ENCODE measurements around the gene SPIN1. TPM values are rescaled to one million over a fixed set of nuclear protein-coding genes. Genes with fewer than 3 reads are reported as not detected.
"Not testable (repeated sequence)": the region's sequence is repeated elsewhere in the genome, so short reads cannot be mapped to it uniquely, and the experiment has no call there.

Gene SPIN1
- 10 to 100 TPM; 37.4 to 37.5 TPM for total RNA-seq
- polyA plus RNA-seq, result 10 to 100 TPM; 22.4 to 26.7 (median 24.0) TPM
- total RNA-seq, result 40.8 to 79.0 (median 70.3) reads per million in 6 experiments

DNA sequence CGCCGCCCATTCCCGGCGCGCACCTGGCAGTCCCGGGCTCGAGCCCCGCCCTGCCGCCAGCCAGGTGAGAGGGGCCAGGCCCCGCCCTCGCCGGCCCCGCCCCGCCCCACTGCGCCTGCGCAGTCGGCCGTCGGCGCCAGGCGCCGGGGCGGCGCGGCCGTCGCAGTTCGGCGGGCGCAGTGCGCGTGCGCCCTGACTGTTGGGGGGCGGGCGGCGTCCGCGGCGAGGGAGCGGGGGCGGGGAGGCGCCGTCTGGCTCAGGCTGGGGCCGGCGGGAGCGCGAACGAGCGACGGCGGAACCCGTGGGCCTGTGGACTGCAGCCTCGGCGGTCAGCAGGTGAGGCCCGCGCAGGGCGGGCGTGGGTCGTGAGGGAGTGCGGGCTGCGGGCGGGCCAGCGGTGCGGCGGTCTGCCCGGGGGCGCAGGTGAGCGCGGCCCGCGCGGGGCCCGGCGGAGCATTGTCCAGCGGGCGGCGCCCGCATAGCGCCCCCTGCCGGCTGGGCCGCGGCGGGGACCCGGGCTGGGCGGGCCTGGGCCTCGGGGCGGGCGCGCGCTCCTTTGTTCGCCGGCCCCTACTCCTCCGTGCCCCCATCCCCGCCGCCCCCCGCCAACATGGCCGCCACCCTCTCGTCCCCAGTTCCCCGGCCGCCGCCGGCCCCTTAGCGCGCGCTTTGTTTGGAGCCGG lies at the start of gene SPIN1:
Gene SPIN1, plus strand, starts transcription at position 242 of the 683 bp plus-strand sequence. CDS start 38,096 bp downstream, outside the sequence.
- peak within 1 kb of the TSS; percentile 90 to 98 (median 95) for H3K27ac Mint-ChIP-seq

DNA sequence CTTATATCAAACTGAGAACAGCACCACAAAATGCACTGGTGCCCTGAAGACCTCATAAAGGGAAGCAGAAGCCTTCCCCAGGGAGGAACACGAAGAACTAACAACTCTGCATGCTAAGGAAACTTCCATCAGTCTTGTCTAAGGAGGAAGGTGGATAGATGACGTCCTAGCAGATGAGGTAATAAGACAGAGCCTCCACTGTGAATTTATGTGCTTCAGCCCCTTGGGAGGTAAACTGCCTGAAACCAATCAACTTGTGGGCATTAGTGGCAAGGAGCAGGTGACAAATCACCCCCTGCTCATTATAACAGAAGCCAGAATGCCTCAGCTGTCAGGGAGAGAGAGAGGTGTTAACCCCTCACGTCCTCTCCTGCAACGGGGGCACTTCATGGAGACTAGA lies 48.9 kb upstream of the SPIN1 start:
- H3K36me3 Mint-ChIP-seq, result no peaks in the 10 kb centered on the region
- H3K27ac Mint-ChIP-seq, result no peak overlapping the region
- POLR2A ChIA-PET, result no interaction called here
- peaks cover 0 to 8% (median 0%) of the 10 kb centered on the region in 4 donors for H3K4me1 Mint-ChIP-seq
- H3K9me3 Mint-ChIP-seq, result no peaks in the 10 kb centered on the region
- no peak overlapping the region for H3K4me3 Mint-ChIP-seq
- ATAC-seq (no peak), DNase-seq (no peak)
- peaks cover 0 to 3% (median 0%) of the 10 kb centered on the region in 5 donors for H3K27me3 Mint-ChIP-seq

More for the DNA sequence above, at the start of gene SPIN1:
- ATAC-seq, result peak; percentile 78
- H3K36me3 Mint-ChIP-seq, result peaks cover 0 to 2% (median 0%) of the 10 kb centered on the region in 3 donors
- peak; percentile 81 to 96 (median 90) for DNase-seq
- peaks cover 19 to 54% (median 32%) of the 10 kb centered on the region in 4 donors for H3K4me1 Mint-ChIP-seq
- no peaks in the 10 kb centered on the region for H3K9me3 Mint-ChIP-seq
- POLR2A ChIA-PET, result interaction anchor here (0.9 kb wide), 1 partner anchor 65 kb away, joined by 3 read pairs; no protein-coding TSS in a partner anchor
- H3K4me3 Mint-ChIP-seq, result peak within 1 kb of the TSS; percentile 83 to 96 (median 94)
- H3K27me3 Mint-ChIP-seq, result no peaks in the 10 kb centered on the region

DNA sequence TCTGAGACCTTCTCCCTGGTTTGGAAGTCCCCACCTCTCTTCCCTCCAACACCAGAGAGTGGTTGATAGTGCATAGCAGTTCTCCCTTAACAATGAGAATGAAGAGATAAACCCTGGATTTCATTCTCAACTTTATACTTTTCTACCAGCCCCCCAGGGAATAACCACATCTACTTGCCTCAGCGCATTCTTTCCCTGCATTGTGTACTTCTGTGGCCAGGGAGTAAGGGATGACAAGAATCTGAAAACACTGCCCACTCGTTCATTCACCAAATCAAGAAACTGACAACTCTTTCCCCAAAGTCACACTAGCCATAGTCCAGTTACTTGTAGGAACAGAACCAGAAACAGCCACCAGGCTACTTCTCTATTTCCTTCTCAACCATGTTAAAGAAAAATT lies 46.0 kb upstream of the SPIN1 start:
- H3K9me3 Mint-ChIP-seq, result no peaks in the 10 kb centered on the region
- POLR2A ChIA-PET, result interaction anchor here (0.7 kb wide), 1 partner anchor 1758 kb away, joined by 3 read pairs; no protein-coding TSS in a partner anchor
- ATAC-seq (no peak), DNase-seq (no peak)
- no peak overlapping the region for H3K27ac Mint-ChIP-seq
- H3K4me3 Mint-ChIP-seq, result no peak overlapping the region
- peaks cover 0 to 8% (median 0%) of the 10 kb centered on the region in 4 donors for H3K4me1 Mint-ChIP-seq
- no peaks in the 10 kb centered on the region for H3K36me3 Mint-ChIP-seq
- no peaks in the 10 kb centered on the region for H3K27me3 Mint-ChIP-seq

DNA sequence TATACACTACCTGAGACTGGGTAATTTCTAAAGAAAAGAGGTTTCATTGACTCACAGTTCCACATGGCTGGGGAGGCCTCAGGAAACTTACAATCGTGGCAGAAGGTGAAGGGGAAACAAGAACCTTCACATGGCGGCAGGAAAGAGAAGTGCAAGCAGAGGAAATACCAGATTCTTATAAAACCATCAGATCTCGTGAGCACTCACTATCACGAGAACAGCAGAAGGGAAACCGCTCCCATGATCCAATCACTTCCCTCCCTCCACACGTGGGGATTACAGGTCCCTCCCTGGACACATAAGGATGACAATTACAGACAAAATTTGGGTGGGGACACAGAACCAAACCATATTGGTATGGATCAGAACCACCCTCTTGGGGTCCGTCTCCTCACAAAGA lies 44.2 kb upstream of the SPIN1 start:
- H3K27me3 Mint-ChIP-seq, result no peaks in the 10 kb centered on the region
- no peak for ATAC-seq
- H3K9me3 Mint-ChIP-seq, result no peaks in the 10 kb centered on the region
- POLR2A ChIA-PET, result no interaction called here
- DNase-seq, result no peak
- H3K4me3 Mint-ChIP-seq, result peak overlapping the region in 1 of 10 donors; percentile 20
- no peak overlapping the region for H3K27ac Mint-ChIP-seq
- peaks cover 0 to 7% (median 0%) of the 10 kb centered on the region in 4 donors for H3K4me1 Mint-ChIP-seq
- H3K36me3 Mint-ChIP-seq, result no peaks in the 10 kb centered on the region

DNA sequence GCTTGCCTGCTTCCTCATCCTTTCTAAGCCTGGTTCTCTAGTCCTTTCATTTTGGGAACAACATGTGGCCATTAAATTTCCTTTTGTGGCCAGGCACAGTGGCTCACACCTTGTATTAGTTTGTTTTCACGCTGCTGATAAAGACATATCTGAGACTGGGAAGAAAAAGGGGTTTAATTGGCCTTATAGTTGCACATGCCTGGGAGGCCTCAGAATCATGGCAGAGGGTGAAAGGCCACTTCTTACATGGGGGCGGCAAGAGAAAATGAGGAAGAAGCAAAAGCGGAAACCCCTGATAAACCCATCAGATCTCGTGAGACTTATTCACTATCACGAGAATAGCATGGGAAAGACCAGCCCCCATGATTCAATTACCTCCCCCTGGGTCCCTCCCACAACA lies 37.9 kb upstream of the SPIN1 start:
- H3K36me3 Mint-ChIP-seq, H3K4me1 Mint-ChIP-seq, H3K27me3 Mint-ChIP-seq, DNase-seq, H3K4me3 Mint-ChIP-seq, POLR2A ChIA-PET, ATAC-seq, H3K27ac Mint-ChIP-seq: not testable (repeated sequence)
- H3K9me3 Mint-ChIP-seq, result peaks cover 0 to 16% (median 8%) of the 10 kb centered on the region in 9 donors

DNA sequence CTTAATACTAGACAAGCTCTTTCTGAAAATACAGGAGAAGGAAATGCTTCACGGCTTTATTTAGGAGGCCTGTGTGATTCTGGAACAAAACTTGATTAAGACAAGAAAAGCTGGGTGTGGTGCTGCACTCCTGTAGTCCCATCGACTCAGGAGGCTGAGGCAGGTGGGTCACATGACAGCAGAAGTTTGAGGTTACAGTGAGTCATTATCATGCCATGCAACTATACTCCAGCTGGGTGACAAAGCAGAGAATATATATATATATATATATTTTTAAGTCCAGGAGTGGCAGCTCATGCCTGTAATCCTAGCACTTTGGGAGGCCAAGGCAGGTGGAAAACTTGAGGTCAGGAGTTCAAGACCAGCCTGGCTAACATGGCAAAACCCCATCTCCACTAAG lies 33.1 kb upstream of the SPIN1 start:
- POLR2A ChIA-PET, result no interaction called here
- no peak for ATAC-seq

DNA sequence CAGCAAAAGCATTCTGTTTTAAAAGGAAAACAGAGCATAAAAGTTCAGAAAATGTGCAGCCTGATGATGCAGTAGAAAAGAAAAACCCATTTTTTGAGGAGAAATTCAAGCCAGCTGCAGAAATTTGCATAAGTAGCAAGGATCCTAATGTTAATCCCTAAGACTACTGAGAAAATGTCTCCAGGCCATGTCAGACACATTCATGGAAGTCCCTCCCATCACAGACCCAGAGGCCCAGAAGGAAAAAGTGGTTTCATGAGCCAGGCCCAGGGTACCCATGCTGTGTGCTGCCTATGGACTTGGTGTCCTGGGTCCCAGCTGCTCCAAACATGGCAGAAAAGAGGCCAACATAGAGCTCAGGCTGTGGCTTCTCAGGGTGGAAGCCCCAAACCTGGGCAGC lies 31.0 kb upstream of the SPIN1 start:
- H3K27me3 Mint-ChIP-seq, H3K27ac Mint-ChIP-seq, H3K4me1 Mint-ChIP-seq, DNase-seq, H3K4me3 Mint-ChIP-seq, H3K36me3 Mint-ChIP-seq, POLR2A ChIA-PET, ATAC-seq: not testable (repeated sequence)
- peaks cover 0 to 21% (median 13%) of the 10 kb centered on the region in 9 donors for H3K9me3 Mint-ChIP-seq

More for the DNA sequence above, 33.1 kb upstream of the SPIN1 start:
- Mint-ChIP-seq H3K27me3 (peaks cover 0 to 1% (median 0%) of the 10 kb centered on the region in 5 donors), H3K4me1 (no peaks in the 10 kb centered on the region), H3K36me3 (peaks cover 0 to 8% (median 8%) of the 10 kb centered on the region in 3 donors), H3K27ac (no peak overlapping the region), H3K9me3 (peaks cover 0 to 21% (median 11%) of the 10 kb centered on the region in 9 donors), H3K4me3 (no peak overlapping the region)
- DNase-seq, result no peak

DNA sequence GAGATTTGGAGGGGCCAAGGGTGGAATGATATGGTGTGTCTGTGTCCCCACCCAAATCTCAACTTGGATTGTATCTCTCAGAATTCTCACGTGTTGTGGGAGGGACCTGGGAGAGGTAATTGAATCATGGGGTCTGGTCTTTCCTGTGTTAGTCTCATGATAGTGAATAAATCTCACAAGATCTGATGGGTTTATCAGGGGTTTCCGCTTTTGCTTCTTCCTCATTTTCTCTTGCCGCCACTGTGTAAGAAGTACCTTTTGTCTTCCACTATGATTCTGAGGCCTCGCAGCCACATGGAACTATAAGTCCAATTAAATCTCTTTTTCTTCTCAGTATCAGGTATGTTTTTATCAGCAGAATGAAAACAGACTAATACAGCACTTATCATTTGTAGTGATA lies 29.5 kb upstream of the SPIN1 start:
- ATAC-seq, result no peak
- peaks cover 0 to 7% (median 7%) of the 10 kb centered on the region in 3 donors for H3K36me3 Mint-ChIP-seq
- DNase-seq, result no peak
- H3K9me3 Mint-ChIP-seq, result peaks cover 0 to 20% (median 11%) of the 10 kb centered on the region in 9 donors
- H3K4me1 Mint-ChIP-seq, result no peaks in the 10 kb centered on the region
- H3K27me3 Mint-ChIP-seq, result peaks cover 0 to 5% (median 0%) of the 10 kb centered on the region in 5 donors
- no peak overlapping the region for H3K4me3 Mint-ChIP-seq
- POLR2A ChIA-PET, result no interaction called here
- H3K27ac Mint-ChIP-seq, result peak overlapping the region in 1 of 10 donors; percentile 1

DNA sequence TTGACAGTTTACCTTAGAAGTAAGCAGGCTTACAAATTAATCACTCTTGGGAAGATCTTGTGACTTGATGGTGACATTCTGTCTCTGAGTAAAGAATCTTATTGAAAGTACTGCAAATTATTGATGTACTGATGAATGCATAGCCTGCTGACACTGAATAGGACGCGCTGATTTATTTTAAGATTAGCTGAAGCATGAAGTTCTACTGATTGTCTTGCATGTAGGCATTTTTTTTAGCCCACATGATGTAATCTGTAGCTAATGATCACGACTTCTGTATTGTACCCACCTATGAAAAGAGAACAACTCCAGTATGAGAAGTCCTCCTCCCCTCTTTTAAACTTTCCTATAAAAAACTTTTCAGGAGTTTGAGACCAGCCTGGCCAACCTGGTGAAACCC lies 28.3 kb upstream of the SPIN1 start:
- Mint-ChIP-seq H3K27me3 (peaks cover 0 to 5% (median 0%) of the 10 kb centered on the region in 5 donors), H3K27ac (no peak overlapping the region), H3K36me3 (peaks cover 0 to 2% (median 0%) of the 10 kb centered on the region in 3 donors), H3K9me3 (peaks cover 0 to 11% (median 5%) of the 10 kb centered on the region in 9 donors), H3K4me1 (no peaks in the 10 kb centered on the region), H3K4me3 (no peak overlapping the region)
- ATAC-seq (no peak), DNase-seq (no peak)
- POLR2A ChIA-PET, result no interaction called here

DNA sequence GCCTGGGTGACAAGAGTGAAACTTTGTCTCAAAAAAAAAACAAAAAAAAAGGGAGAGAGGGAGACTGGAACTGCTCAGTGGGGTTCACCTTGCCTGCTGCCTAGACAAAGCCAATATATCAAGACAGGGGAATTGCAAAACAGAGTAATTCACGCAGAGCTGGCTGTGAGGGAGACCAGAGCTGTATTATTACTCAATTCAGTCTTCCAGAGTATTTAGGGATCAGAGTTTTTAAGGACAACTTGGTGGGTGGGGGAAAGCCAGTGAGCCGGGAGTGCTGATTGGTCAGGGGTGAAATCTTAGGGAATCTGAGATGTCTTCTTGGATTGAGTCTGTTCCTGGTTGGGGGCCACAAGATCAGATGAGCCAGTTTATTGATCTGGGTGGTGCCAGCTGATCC lies 25.6 kb upstream of the SPIN1 start:
- ATAC-seq, result no peak
- POLR2A ChIA-PET, result no interaction called here
- DNase-seq, result no peak
- Mint-ChIP-seq H3K9me3 (peaks cover 0 to 24% (median 16%) of the 10 kb centered on the region in 9 donors), H3K27me3 (peaks cover 0 to 5% (median 0%) of the 10 kb centered on the region in 5 donors), H3K4me3 (no peak overlapping the region), H3K36me3 (peaks cover 0 to 15% (median 4%) of the 10 kb centered on the region in 3 donors), H3K4me1 (no peaks in the 10 kb centered on the region), H3K27ac (no peak overlapping the region)

DNA sequence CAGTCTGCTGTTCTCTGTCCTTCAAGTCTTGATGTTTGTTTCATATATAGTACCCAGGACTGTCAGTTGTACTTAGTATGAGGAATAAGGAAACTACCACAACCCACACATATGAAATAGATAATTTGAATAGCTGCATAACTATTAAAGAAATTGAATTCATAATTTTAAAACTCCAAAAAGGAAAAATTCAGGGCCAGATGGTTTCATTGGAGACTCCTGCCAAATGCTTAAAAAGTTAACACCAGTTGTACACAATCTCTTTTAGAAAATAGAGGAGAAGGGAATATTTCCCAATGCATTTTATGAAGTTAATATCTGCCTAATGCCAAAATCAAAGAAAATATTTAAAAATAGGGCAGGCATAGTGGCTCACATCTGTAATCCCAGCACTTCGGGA lies 24.6 kb upstream of the SPIN1 start:
- Mint-ChIP-seq H3K27ac (no peak overlapping the region), H3K4me1 (no peaks in the 10 kb centered on the region), H3K9me3 (peaks cover 0 to 32% (median 22%) of the 10 kb centered on the region in 9 donors), H3K4me3 (no peak overlapping the region), H3K27me3 (peaks cover 0 to 5% (median 0%) of the 10 kb centered on the region in 5 donors), H3K36me3 (peaks cover 0 to 19% (median 10%) of the 10 kb centered on the region in 3 donors)
- no peak for ATAC-seq
- DNase-seq, result no peak
- POLR2A ChIA-PET, result no interaction called here

DNA sequence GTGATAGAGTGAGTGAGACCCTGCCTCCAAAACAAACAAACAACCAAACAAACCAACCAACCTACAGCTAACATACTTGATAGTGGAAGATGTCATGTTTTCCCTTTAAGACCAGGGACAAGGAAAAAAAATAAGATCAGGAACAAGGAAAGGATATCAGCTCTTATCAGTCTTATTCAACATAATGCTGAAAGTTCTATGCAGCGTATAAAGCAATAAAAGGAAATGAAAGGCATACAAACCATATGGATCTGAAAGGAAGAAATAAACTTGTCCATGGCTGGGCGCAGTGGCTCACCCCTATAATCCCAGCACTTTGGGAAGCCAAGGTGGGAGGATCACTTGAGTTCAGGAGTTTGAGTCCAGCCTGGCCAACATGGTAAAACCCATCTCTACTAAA lies 23.5 kb upstream of the SPIN1 start:
- Mint-ChIP-seq H3K27me3 (peaks cover 0 to 5% (median 0%) of the 10 kb centered on the region in 5 donors), H3K27ac (no peak overlapping the region), H3K4me3 (no peak overlapping the region), H3K4me1 (no peaks in the 10 kb centered on the region), H3K36me3 (peaks cover 0 to 19% (median 14%) of the 10 kb centered on the region in 3 donors), H3K9me3 (peaks cover 0 to 39% (median 23%) of the 10 kb centered on the region in 9 donors)
- DNase-seq (no peak), ATAC-seq (no peak)
- POLR2A ChIA-PET, result no interaction called here

DNA sequence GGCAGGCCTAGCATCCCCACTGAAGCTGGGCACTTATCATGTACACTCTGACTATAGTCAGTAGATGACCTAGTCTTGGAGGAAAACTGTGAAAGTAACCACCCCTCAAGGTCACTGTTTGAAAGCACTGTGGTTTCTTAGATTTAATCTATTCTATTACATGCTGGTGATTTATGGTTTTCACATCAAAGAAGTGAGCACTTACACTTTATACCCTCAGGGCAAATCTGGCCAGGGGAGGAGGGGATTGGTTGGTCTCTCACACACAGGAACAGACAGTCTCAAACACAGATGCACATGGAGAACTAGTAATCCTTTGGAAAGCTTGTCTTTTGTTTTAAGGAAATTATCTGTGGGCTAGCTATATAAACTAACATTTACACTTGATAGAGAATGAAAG lies 17.9 kb upstream of the SPIN1 start:
- DNase-seq (no peak), ATAC-seq (no peak)
- H3K27ac Mint-ChIP-seq, result no peak overlapping the region
- H3K36me3 Mint-ChIP-seq, result peaks cover 0 to 19% (median 14%) of the 10 kb centered on the region in 3 donors
- no peak overlapping the region for H3K4me3 Mint-ChIP-seq
- POLR2A ChIA-PET, result no interaction called here
- H3K9me3 Mint-ChIP-seq, result peaks cover 0 to 43% (median 20%) of the 10 kb centered on the region in 9 donors
- peaks cover 0 to 6% (median 0%) of the 10 kb centered on the region in 5 donors for H3K27me3 Mint-ChIP-seq
- peaks cover 0 to 2% (median 0%) of the 10 kb centered on the region in 4 donors for H3K4me1 Mint-ChIP-seq

All from naive thymus-derived CD8-positive, alpha-beta T cell (primary cell).